GM21529 (cell line): ENCODE results near the gene PHOSPHO1.
A peak's percentile ranks its signal among the peaks of the same experiment; 100 is the strongest.
"Not testable (repeated sequence)": the region's sequence is repeated elsewhere in the genome, so short reads cannot be mapped to it uniquely, and the experiment has no call there.

Experiments used
- ATAC-seq: cut with Tn5 transposase; IDR thresholded peaks from one replicate; pipeline ENCODE4 v1.9.1; 2021; ENCODE audit not compliant: unreplicated experiment

The PHOSPHO1 gene, protein sequence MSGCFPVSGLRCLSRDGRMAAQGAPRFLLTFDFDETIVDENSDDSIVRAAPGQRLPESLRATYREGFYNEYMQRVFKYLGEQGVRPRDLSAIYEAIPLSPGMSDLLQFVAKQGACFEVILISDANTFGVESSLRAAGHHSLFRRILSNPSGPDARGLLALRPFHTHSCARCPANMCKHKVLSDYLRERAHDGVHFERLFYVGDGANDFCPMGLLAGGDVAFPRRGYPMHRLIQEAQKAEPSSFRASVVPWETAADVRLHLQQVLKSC

DNA sequence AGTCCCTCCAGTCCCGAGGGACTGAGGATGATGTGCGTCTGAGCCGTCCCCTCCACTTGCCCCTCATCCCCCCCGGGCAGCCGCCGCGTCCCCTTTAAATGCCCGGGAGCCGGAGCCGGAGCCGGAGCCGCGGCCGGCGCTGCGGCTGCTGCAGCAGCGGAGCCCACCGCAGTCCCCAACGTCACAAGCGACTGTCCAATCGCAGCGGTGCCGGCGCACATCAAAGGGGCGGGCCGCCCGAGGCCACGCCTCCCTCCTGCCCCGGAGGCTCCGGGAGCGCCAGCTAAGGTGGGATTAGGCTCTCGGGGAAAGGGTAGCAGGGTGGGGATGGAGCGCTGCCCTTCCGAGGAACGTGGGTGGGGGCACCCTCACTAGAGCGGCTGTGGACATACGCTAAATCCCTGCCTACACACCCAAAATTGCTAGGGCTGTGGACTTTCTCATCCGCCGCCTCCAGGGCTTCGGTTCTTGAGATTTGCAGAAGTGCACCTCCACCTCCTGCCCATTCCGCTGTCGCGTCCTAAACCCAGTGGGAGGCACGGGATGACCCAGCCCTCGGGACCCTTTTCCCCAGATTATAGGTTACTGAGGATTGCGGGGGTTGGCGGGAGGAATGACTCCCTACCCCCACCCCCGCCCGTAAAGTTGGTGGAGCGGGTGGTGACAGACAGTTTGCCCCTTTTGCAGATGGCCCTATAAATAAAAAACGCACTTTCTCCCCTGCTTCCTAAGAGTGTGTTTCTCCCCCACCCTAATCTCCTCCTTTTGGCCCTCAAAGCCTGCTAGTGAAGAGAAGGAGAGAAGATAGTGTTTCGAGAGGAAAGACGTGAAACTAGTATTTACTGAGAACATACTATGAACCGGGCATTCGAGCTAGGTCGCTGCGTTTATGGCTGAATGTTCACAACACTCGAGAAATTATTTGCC lies at the start of gene PHOSPHO1:
TSS of gene PHOSPHO1 (minus strand) at position 152 of the 927 bp plus-strand sequence. CDS start 4,096 bp downstream, outside the sequence.
- peak; percentile 90 for ATAC-seq

DNA sequence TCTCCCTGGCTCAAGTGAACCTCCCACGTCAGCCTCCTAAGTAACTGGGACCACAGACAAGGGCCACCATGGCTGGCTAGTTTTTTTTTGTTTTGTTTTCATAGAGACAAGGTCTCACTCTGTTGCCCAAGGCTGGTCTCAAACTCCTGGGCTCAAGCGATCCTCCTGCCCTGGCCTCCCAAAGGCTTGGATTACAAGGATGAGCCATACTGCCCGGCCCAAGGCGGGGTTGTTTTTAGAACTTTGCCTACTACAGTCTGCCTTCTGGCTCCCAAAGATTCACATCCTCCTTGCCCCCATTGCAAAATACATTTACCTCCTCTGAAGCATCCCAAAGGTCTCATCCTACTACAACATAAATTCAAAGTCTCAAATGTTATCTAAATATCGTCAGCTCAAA lies 49.5 kb upstream of the PHOSPHO1 start:
- ATAC-seq = no peak

DNA sequence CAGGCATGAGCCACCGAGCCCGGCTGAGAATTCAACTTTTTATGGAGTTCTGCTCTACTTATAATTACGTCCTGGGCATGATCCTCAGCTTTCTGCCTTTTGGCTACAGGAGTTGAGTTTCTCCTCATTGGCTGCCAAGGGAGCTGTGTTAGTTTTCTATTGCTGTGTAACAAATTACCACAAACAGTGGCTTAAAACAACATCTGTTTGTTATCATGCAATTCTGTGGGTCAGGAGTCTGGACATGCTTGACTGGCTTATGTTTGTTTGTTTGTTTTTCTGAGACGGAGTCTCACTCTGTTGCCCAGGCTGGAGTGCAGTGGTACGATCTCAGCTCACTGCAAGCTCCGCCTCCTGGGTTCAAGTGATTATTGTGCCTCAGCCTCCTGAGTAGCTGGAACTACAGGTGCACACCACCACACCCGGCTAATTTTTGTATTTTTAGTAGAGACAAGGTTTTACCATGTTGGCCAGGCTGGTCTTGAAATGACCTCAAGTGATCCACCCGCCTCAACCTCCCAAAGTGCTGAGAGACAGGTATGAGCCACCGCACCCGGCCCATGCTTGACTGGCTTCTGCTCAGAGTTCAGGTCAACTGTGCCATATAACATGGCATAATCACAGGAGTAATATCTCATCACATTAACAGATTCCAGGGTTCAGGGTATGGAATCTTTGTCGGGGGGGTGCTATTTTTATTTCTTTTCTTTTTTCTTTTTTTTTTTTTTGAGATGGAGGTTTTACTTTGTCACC lies 48.9 kb upstream of the PHOSPHO1 start:
- not testable (repeated sequence) for ATAC-seq

DNA sequence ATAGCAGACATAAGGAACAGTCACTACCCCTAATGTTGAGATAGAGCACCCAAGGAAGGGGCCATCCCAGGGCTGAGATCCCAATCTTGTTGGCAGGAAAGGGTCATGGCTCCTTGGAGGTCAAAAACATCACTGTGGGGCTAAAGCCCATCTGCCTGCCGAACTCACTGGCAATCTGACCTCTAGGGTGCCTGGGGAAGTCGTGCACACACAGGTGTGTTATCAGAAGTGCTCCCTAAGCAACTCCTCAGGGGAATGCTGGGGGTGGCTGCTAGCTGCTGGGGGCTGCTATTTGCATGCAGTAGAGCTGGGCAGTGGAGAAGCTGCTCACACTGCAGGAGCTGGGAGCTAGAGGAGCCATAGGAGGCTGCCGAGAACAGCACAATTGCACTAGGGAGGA lies 47.5 kb upstream of the PHOSPHO1 start:
- no peak for ATAC-seq

DNA sequence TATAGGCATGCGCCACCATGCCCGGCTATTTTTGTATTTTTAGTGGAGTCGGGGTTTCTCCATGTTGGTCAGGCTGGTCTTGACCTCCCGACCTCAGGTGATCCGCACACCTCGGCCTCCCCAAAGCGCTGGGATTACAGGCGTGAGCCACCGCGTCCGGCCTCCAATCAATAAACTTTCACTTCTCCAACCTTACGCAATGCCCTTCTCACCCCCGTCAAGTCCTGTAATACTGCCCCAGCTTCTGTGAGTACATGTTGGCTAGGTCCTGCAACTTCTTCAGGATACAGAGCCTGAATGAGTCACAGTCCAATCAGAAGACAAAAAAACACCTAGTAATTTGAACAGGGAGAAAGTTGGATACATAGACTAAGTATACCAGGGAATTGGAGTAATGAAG lies 47.1 kb upstream of the PHOSPHO1 start:
- ATAC-seq = no peak

DNA sequence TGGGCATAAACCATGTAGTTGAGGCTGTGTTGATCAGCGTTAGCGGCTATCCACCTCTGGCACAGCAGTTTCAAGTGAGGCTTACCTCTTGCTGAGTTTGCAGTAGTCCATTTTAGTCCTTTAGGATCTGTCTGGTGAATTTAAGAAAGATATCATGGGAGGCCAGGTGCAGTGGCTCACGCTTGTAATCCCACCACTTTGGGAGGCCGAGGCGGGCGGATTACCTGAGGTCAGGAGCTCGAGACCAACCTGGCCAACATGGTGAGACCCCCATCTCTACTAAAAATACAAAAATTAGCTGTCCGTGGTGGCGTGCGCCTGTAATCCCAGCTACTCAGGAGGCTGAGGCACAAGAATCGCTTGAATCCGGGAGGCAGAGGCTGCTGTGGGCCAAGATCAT lies 45.4 kb upstream of the PHOSPHO1 start:
- ATAC-seq = not testable (repeated sequence)

DNA sequence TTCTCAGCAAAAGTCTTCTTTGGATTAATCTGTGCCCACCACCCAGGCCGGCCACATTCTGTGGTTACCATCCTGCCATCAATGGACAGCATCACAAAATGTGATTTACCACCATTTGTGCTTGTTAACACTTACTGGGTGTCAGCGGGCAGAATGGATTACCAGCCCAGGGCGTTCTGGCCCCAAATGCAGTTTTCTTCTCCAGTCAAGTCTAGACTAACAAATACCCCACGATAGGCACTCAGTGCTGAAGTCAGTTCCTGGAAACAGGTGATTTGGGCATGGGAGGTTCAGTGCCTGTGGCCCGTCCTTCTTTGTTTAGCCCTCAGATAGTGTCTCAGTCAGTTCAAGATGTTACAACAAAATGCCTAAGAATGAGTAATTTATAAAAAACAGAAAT lies 38.8 kb upstream of the PHOSPHO1 start:
- ATAC-seq = no peak

DNA sequence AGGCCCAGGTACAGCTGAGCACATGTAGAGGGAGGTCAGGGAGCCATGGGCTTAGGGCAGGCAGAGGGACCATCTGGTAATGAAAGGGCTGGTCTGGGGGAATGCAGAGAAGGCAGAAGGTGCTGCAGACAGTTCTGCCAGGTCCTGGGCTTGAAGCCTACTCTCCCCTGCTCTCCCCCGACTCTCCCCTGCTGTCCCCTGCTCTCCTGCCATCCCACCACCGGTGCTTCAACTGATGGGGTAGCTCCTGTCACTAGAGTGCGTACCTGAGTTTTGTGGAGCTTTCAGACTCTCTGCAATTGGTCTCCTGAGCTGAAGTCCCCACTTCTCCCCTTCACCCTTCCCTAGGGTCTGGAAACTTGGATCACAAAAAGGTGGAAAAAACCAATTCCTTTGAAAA lies 37.3 kb upstream of the PHOSPHO1 start:
- ATAC-seq = no peak

DNA sequence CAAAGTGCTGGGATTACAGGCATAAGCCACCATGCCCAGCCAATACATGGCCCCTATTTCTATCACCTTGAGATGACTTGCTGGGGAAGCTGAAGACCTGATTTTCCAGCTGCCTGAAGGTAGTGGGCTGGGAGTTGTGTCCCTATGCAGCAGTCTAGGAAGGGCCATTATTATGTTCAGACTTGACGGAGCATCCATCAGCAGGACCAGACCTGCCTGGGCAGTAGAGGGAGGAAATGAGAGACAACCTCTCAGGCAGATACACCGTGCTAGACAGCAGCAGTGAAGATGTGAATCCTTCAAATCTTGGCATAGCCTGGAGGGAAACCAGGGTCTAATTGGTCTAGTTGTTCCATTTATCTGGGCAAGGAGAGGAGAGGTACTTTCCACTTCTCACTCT lies 35.6 kb upstream of the PHOSPHO1 start:
- no peak for ATAC-seq

DNA sequence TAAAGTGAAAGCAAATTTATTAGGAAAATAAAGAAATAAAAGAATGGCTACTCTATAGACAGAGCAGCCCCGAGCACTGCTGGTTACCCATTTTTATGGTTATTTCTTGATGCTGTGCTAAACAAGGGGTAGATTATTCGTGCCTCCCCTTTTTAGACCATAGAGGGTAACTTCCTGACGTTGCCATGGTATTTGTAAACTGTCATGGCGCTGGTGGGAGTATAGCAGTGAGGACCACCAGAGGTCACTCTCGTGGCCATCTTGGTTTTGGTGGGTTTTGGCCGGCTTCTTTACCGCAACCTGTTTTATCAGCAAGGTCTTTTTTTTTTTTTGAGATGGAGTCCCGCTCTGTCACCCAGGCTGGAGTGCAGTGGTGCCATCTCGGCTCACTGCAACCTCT lies 31.0 kb upstream of the PHOSPHO1 start:
- ATAC-seq = not testable (repeated sequence)

DNA sequence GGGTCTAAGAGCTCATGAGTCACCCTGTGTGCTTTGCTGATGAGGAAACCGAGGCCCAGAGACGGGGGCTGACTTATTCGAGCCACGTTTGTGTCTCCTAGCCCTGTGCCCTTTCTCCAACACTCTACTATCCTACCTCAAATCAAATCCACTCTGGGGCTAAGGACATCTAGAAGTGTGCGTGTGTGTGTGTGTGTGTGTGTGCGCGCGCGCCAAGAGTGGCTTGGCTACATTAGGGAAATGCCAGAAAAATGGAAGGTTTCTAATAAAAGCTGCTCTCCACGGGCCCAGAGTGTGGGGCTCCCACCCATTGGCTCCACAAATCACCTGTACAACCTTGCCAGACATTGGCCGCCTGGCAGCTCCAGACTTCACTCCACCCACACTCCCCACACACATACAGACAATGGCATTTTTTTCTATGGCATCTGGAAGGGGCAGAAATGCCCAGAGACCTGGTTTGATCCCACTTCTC lies 30.3 kb upstream of the PHOSPHO1 start:
- ATAC-seq = no peak

DNA sequence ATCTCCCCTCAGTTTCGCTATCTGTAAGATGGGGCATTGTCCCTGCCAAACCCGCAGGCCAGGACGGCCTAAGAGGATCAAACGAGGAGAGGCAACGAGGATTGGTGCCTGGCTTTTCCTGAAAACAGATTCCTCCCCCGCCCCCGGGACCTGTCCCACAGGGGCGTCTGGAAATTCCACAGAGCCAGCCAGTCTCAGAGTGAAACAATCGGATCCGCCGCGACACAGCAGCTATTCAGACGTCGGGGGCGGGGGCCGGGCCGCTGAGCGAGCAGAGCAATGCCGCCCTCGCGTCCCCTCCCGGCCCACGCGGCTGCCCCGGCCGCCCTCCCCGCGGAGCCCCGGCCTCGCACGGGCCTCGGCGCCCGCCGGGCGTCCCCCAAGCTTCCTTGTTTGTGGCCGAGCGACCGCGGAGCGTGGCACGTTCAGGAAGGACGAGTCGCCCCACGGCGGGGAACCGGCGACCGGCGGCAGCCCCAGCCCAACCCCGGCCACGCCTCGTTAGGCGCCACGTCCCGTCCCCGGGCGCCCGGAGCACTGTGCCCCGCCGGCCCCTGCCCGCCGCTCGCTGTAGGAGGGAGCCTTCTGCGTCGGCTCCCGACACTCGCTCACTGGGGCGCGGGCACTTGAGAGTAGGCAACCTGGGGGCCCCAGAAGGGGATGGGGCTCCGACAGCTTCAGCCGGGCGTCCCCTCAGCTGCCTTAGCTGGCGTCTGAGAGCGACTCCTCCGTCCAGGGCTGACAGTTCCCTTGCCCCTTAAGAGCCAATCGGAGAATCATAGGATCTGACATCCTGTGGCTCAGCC lies 29.6 kb upstream of the PHOSPHO1 start:
- ATAC-seq = no peak

DNA sequence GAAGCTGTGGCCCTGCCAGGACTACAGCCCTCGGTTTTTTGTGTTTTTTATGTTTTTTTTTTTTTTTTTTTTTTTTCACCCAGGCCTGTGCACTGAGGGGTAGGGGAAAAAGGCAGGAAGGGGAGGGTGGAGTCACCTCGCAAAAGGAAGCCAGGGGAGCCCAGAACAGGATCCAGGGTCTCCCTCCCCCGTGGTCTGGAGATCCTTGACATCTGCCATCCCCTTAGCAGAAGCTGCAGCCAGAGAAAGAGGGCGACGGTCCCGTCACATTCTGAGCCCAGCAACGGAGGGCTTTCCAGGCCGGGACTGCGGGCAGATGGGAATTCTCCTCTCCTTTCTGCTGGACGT lies 29.1 kb upstream of the PHOSPHO1 start:
- no peak for ATAC-seq

DNA sequence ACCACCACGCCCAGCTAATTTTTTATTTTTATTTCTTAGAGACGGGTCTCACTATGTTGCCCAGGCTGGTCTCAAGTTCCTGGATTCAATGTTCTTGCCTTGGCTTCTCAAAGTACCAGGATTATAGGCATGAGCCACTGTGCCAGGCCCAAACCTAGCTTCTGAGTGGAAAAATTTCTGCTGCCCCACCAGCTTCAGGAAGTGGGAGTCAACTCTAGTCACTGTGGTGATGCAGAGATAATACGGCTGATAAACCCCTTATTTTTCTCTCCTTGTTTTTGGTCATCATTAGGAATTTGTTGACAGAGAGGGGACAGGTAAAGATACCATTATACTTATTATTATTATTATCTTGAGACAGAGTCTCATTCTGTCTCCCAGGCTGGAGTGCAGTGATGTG lies 27.8 kb upstream of the PHOSPHO1 start:
- no peak for ATAC-seq

DNA sequence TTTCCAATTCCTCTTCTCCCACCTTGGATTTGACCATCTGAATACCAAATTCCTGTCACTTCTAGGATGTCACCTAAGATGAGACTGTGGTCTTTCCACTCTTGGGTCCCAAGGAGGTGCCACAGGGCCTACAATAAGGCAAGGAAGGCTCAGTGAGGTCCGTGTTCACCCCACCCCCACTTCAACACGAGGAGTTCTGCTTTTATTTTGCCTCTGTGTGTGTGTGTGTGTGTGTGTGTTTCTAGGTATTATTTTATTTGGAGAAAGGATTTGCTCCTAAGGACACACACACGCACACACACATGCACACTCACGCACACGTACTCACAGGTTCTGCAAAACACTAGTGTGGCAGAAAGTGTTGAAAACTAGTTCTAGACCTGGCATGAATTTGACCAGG lies 24.5 kb upstream of the PHOSPHO1 start:
- no peak for ATAC-seq

DNA sequence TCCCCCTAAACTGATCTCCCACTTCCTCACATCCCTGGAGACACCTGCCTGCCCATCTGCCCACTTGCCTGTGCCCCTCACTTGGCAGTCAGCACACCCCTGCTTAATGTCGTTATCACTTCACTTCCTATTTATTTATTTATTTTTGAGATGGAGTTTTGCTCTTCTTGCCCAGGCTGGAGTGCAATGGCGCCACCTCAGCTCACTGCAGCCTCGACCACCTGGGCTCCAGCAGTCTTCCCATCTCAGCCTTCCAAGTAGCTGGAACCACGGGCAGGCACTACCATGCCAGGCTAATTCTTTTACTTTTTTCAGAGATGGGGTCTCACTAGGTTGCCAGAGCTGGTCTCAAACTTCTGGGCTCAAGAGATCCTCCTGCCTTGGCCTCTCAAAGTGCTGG lies 23.5 kb upstream of the PHOSPHO1 start:
- no peak for ATAC-seq

DNA sequence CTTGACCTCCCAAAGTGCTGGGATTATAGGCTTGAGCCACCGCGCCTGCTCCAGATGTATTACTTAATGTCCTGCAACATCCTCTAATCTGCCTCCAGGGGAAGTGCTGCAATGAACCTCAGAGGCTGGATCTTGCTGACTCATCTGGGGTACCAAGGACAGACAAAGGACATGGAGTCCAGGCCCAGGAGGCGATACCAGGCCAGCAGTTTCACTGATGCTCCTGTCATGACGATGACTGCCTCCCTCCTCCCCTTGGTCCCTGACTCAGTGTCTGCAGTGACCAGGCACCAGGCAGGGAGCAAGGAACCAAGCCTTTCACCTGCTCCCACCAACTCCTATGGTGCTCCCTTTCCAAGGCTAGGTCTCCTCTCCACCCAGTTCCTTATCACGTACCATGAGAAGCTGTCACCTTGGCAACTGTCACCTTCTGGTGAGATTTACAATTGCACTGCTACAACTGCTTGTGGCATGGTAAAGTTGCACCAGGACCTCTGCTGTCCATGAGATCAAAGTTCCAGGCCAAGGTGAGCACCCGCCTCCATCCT lies 21.6 kb upstream of the PHOSPHO1 start:
- ATAC-seq = no peak

DNA sequence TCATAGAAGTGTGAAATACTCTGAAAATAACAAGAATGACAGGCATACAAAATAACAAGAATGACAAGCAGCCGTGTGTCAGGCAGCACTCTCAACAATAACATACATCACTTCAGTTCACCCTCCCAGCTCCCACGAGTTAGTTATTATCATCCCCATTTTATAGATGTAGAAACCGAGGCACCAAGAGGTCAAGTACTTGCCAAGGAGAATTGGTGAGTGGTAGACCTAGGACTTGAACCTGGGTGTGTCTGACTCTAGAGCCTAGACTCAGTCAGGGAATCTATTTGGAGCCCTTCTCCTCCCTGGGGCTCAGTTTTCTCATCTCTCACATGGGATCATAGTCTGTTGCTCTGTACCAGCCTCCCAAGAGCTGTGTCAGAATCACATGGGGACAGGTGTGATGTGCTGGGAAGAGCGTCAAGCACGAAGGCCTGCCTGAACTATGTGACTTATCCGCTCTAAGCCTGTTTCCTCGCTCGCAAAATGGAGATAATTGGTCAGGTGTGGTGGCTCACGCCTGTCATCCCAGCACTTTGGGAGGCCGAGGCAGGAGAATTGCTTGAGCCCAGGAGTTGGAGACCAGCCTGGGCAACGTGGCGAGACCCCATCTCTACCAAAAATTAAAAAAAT lies 19.4 kb upstream of the PHOSPHO1 start:
- no peak for ATAC-seq

DNA sequence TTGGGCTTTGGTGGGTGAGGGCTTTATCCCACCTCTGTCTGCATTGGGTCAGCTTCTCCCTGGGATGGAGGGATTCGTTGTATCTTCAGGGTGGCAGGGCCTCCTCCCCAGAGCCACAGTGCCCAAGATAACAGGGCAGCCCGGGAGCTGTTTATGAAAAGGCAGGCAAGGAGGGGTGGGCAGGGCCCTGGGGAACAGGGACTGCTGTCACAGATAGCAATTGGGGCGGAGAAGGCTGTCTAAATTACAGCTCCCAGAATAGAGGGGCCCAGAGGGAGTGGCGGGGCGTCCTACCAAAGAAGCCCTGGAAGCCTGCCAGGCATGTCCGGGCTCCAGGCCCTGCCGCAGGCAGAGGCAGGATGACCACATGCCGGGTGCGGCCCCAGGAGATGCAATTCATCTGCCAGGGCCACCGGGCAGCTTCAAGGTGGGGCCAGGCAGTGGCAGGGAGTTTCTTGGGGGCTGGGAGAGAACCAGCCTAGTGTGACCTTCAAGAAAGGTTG lies 18.8 kb upstream of the PHOSPHO1 start:
- ATAC-seq = no peak

DNA sequence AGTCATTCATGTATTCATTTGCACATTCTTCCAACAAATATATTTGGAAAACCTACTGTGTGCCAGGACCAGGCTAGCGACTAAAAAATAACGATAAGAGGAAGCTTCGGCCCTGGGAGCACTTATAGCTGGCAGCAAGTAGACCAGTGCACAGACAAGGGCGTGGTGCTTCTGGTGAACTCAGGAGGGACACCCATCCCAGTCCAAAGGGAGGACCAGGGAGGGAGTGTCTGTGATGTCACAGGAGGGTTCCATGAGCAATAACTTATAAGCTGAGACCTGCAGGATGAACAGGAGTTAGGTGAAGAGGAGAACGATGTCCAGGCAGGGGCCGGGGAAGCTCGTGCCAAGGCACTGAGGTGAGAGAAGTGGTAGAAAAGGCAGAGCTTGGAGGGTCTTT lies 17.4 kb upstream of the PHOSPHO1 start:
- ATAC-seq = no peak
